Endothelial cell (in vitro differentiated cells): ENCODE results near the gene KDM1B. TPM values are rescaled to one million over a fixed set of nuclear protein-coding genes. Genes with fewer than 3 reads are reported as not detected.

Source experiments
- DNase-seq: peaks from one replicate; pipeline ENCODE4 v3.0.0; 2021; ENCODE audit warnings: low spot score
- H3K27ac Mint-ChIP-seq: one replicate; pipeline ENCODE4 v1.8.0; 2021; ENCODE audit warnings: mixed read lengths, inconsistent platforms; ENCODE audit not compliant: unreplicated experiment
- H3K27me3 Mint-ChIP-seq: one replicate; pipeline ENCODE4 v1.8.0; 2021; ENCODE audit warnings: mild to moderate bottlenecking, moderate library complexity, mixed read lengths, inconsistent platforms; ENCODE audit not compliant: unreplicated experiment
- H3K36me3 Mint-ChIP-seq: one replicate; pipeline ENCODE4 v1.8.0; 2021; ENCODE audit warnings: mild to moderate bottlenecking, low read depth, mixed read lengths, inconsistent platforms; ENCODE audit not compliant: unreplicated experiment
- H3K4me1 Mint-ChIP-seq: one replicate; pipeline ENCODE4 v1.8.0; 2021; ENCODE audit warnings: mild to moderate bottlenecking, mixed read lengths, inconsistent platforms; ENCODE audit not compliant: unreplicated experiment
- H3K4me3 Mint-ChIP-seq: one replicate; pipeline ENCODE4 v1.8.0; 2021; ENCODE audit warnings: mild to moderate bottlenecking, mixed read lengths, inconsistent platforms; ENCODE audit not compliant: unreplicated experiment
- H3K9me3 Mint-ChIP-seq: one replicate; pipeline ENCODE4 v1.8.0; 2021; ENCODE audit warnings: mixed read lengths, inconsistent platforms; ENCODE audit not compliant: unreplicated experiment
- CTCF ChIP-seq: fragments of 200-600 bp; sonication (generic); IDR thresholded peaks from one replicate; pipeline ENCODE4 v1.5.0; 2021; ENCODE audit warnings: antibody characterized with exemption; ENCODE audit not compliant: unreplicated experiment
- total RNA-seq: library from RNA; stranded (reverse); fragmentation: NEBNext Ultra II Directional; extraction: Animal tissue kit (Norgen Biotek cat#: 25700); gene quantifications from one replicate; pipeline ENCODE4 v1.2.1, GENCODE V29; 2021; ENCODE audit not compliant: unreplicated experiment

KDM1B gene
- total RNA-seq, 1 donor from 2014 or later, result 14.9 TPM

DNA sequence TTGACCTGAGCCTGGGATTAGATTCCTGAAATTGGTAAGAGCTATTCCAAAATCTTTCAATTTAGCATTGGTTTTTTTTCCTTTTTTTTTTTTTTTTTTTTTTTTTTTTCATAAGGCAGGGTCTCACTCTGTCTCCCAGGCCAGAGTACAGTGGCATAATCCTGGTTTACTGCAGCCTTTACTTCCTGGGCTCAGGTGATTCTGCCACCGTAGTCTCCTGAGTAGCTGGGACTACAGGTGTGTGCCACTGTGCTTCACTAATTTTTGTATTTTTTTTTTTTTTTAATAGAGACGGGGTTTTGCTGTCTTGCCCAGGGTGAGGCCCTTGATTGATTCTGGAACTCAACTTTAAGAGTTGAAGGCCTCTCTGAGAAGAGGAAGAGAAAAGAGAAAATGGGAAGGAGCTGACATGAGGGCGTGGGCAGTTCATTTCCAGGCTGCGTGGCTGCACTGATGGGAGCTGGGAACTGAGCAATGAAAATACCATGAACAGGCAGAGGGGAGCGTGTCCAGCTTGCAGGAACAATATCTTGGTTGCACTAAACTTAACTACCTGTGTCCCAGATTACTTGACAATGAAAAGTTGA, 24.6 kb downstream of the KDM1B start:
- Mint-ChIP-seq H3K27ac (no peak overlapping the region), H3K27me3 (no peaks in the 10 kb centered on the region), H3K9me3 (no peaks in the 10 kb centered on the region), H3K4me1 (peaks cover 3% of the 10 kb centered on the region), H3K36me3 (peaks cover 19% of the 10 kb centered on the region), H3K4me3 (no peak overlapping the region)
- DNase-seq, result no peak
- TF ChIP-seq CTCF, result no peak

DNA sequence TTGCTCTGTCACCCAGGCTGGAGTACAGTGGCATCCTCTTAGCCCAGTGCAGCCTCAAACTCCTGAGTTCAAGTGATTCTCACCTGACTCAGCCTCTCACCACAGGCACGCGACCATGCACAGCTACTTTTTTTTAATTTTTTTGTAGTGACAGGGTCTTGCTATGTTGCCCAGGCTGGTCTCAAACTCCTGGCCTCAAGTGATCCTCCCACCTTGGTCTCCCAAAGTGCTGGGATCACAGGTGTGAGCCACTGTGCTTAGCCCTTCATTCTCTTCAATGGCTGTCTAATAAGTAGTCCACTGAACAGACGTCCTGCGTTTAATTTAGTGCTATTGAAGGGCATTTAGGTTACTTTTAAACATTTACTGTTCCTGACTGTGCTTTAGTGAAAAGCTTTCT, 27.3 kb downstream of the KDM1B start:
- Mint-ChIP-seq H3K27me3 (no peaks in the 10 kb centered on the region), H3K36me3 (no peaks in the 10 kb centered on the region), H3K9me3 (no peaks in the 10 kb centered on the region), H3K4me3 (no peak overlapping the region), H3K4me1 (peaks cover 16% of the 10 kb centered on the region), H3K27ac (no peak overlapping the region)
- DNase-seq, result no peak
- TF ChIP-seq CTCF, result no peak

DNA sequence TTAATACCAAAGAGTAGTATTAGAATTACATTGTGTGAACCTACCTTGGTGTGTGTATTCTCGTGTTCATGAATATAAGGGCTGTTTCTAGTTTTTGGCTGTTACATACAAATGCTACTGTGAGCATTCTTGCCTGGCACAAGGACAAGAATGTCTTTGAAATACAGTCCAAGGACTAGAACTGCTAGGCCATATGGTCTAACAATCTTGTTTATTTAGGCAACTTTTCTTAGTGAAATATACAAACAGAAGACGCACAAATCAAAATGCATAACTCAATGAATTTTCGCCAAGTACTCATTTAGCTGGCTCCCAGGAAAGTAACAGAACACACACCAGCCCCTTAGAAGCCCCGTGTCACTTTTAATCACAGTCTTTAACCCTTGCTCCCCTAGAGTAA, 28.5 kb downstream of the KDM1B start:
- no peaks in the 10 kb centered on the region for H3K36me3 Mint-ChIP-seq
- no peak for TF ChIP-seq CTCF
- H3K27me3 Mint-ChIP-seq, result no peaks in the 10 kb centered on the region
- no peak overlapping the region for H3K4me3 Mint-ChIP-seq
- peaks cover 16% of the 10 kb centered on the region for H3K4me1 Mint-ChIP-seq
- DNase-seq, result no peak
- H3K27ac Mint-ChIP-seq, result no peak overlapping the region
- no peaks in the 10 kb centered on the region for H3K9me3 Mint-ChIP-seq

DNA sequence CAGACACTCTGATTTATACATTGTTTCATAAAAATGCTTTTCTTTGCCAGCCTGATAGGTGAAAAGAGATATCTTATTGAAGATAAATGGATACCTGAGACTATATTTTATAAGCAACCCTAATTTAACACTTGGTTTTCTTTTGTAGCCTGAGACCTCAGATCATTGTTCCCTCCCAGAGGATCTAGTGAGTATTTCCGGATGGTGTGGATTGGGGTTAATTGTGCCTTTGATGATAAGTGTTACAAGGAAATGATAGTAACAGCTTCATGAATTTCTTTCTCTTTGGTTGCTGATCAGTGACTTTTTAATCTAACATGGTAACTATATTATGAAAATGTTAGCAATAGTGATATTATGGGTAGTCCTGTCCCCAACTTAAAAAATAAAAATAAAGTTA, 30.4 kb downstream of the KDM1B start:
- Mint-ChIP-seq H3K27ac (peak overlapping the region; percentile 8), H3K36me3 (no peaks in the 10 kb centered on the region), H3K4me1 (peaks cover 16% of the 10 kb centered on the region), H3K27me3 (no peaks in the 10 kb centered on the region), H3K4me3 (no peak overlapping the region), H3K9me3 (no peaks in the 10 kb centered on the region)
- no peak for DNase-seq
- no peak for TF ChIP-seq CTCF

DNA sequence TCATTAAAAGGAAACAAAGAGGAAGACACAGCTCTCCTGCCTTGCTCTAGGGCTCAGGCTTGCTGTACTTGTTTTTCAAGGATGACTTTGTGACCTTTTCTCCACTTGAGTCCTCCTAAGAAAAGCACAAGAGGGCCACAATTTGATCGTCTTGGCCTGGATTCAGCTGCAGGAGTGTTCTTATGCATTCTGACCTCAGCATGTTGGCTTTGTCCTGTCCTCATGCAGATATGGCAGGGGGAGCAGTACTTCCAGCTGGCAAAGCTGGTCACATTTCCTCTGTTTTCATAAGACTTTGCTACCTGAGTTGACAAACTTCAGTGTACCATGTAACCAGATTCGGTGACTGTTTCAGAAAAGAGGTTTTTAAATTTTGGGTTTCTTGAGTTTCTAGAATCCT, 30.8 kb downstream of the KDM1B start:
- peaks cover 16% of the 10 kb centered on the region for H3K4me1 Mint-ChIP-seq
- H3K9me3 Mint-ChIP-seq, result no peaks in the 10 kb centered on the region
- no peak for TF ChIP-seq CTCF
- no peaks in the 10 kb centered on the region for H3K27me3 Mint-ChIP-seq
- DNase-seq, result no peak
- H3K27ac Mint-ChIP-seq, result peak overlapping the region; percentile 61
- no peak overlapping the region for H3K4me3 Mint-ChIP-seq
- H3K36me3 Mint-ChIP-seq, result no peaks in the 10 kb centered on the region
